Measurements from ENCODE around the gene APMAP.
"Not testable (repeated sequence)": the region's sequence is repeated elsewhere in the genome, so short reads cannot be mapped to it uniquely, and the experiment has no call there.

The APMAP gene

DNA sequence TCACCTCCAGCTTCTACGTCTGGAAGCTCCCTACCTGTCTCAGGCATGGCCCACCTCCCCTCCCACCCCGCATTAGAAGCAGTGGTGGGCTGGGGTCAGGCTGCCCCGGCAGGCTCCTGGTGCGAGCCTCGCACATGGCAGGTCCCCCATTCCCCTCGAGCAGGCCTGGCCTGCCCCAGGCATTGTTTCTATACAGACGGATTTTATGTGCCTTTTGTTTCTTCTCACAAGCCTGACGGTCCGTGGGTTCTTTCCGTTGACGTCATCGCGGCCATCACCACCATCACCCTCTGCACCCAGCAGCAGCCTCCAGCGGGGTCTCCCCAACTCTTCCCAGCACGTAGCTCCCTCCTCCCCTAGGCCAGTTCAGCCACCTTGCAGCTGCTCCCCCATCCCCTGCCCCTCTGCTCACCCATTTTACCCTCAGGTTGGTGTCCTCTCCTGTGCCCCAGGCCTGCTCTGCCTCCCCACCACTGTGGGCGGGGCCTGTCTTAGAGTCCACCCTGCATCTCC is 38.9 kb downstream of the APMAP start:
- H3K27ac ChIP-seq (ENCODE audit: low read depth, low read length), result no peak overlapping the region
- H3K4me3 ChIP-seq (ENCODE audit: low read length), result no peak overlapping the region
- H3K36me3 ChIP-seq (ENCODE audit: control insufficient read depth, insufficient read depth, low read length), result no peaks in the 10 kb centered on the region
- H3K4me1 ChIP-seq (ENCODE audit: control insufficient read depth, insufficient read depth, low read length), result no peaks in the 10 kb centered on the region
- H3K27me3 ChIP-seq (ENCODE audit: control insufficient read depth, insufficient read depth, low read length), result peaks cover 2% of the 10 kb centered on the region
- no peak overlapping the region for H3K9ac ChIP-seq (ENCODE audit: low read length)

DNA sequence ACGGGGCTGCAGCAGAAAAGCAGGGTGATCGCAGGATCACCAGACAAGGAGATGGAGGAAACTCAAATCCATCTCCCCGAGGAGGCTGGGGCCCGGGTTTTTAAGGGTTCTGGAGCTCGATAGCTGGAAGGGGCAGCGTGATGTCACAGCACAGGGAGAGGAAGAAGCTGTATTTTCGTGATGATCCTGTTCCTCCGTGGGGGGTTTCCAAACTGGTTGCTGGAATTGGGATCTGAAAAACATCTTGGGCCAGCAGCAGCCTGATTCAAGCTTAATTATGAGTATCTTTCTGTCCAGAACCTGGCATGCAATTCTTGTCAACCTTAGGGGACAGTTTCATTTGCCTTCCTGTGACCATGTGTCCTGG is 39.4 kb downstream of the APMAP start:
- Histone ChIP-seq H3K4me3 (ENCODE audit: low read length) (no peak overlapping the region), H3K27ac (ENCODE audit: low read depth, low read length) (no peak overlapping the region), H3K36me3 (ENCODE audit: control insufficient read depth, insufficient read depth, low read length) (no peaks in the 10 kb centered on the region), H3K9ac (ENCODE audit: low read length) (no peak overlapping the region), H3K27me3 (ENCODE audit: control insufficient read depth, insufficient read depth, low read length) (peaks cover 2% of the 10 kb centered on the region), H3K4me1 (ENCODE audit: control insufficient read depth, insufficient read depth, low read length) (no peaks in the 10 kb centered on the region)

DNA sequence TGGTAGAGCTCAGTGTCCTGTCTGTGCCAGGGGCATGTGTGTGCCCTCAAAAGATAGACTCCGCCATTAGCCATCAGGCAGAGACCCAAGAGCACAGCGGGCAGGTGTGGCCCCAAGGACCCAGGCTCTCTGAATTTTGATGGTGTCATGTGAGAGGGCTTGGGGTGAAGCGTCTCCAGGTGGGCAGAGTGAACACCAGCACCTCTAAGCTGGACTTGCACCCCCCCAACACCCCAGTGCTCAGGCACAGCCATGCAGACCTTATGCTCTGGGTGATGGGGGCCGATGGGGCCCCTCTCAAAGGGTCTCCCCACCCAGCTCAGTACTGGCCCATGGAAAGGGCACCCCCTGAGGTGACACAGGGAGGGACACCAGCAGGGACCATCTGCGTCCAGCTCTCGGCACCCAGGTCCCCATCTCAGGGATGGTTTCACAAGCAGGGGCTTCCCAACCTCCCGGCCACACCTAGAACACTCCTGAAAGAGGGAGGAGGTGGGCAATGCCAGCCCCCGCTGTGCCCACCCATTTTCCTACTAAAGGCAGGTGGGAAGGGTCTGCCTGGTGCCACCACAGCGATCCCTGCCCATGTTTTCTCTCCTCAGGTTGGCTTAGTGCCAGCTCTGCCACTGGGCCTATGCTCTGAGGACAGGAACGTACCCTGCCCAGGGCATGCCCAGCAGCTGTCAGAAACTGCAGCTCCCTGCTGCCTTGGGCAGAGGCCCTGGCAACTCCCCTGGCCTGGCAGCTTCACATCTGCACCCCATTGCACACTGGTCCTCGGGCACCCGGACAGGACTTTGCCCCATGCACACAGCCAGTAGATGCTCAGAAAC is 40.0 kb downstream of the APMAP start:
- Histone ChIP-seq H3K27ac (ENCODE audit: low read depth, low read length) (no peak overlapping the region), H3K4me1 (ENCODE audit: control insufficient read depth, insufficient read depth, low read length) (no peaks in the 10 kb centered on the region), H3K27me3 (ENCODE audit: control insufficient read depth, insufficient read depth, low read length) (peaks cover 2% of the 10 kb centered on the region), H3K4me3 (ENCODE audit: low read length) (no peak overlapping the region), H3K9ac (ENCODE audit: low read length) (no peak overlapping the region), H3K36me3 (ENCODE audit: control insufficient read depth, insufficient read depth, low read length) (no peaks in the 10 kb centered on the region)

DNA sequence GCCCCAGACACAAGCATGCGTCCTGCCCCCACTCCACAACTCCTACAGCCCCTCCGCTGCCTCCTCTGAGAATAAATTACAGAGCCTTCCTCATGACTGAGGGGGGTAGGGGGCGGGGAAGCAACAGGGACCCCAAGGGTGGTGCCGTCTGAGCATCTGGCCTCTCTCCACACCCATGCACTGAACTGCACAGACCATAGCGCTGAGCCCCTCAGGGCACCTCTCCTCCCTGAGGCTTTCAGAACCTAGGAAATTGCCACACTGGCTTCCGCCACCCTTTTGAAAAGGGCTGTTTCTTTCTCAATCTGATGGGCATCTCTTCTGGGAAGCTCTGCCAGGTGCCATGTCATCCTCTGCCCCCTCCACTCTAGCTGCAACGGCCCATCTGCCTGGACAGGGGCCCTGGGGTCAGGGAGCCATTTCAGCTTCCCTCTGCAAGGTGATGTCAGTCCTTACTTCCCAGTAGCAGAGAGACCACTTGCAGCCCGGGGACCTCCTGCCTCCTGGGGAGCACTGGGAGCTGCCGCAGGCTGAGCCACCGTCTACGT is 40.9 kb downstream of the APMAP start:
- Histone ChIP-seq H3K4me3 (ENCODE audit: low read length) (no peak overlapping the region), H3K27me3 (ENCODE audit: control insufficient read depth, insufficient read depth, low read length) (peaks cover 2% of the 10 kb centered on the region), H3K9ac (ENCODE audit: low read length) (no peak overlapping the region), H3K36me3 (ENCODE audit: control insufficient read depth, insufficient read depth, low read length) (no peaks in the 10 kb centered on the region), H3K27ac (ENCODE audit: low read depth, low read length) (no peak overlapping the region), H3K4me1 (ENCODE audit: control insufficient read depth, insufficient read depth, low read length) (no peaks in the 10 kb centered on the region)

DNA sequence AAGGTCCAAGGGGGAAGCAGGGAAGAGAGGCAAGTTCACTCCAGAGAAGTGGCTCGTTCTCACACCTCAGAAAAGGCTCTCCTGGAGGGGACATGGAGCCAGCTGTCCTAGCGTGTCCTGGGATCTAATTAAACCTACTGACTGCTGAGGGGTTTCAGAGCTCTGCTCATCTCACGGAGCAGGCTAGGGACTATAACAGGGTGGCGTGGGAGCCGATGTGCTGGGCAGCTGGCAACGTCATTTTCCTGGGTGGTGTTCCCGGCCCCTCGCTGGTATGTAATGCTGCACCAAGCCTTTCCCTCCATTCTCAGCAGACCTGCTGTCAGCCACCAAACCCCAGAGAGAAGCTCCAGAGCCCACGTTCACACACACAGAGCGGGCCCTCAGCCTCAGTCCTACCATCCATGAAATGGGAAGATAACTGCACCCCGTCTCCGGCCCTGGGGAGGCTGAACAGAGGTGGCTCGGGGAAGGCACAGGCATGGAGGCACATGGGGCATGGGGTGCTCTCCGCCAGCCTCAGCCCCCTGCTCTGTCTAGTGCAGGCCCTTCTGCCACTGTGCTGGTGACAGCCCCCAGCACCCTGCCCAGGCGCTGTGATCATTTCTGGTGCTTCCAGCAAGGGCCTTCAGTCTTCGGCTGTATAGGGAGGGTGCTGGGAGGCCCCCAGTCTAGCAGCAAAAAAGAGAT is 41.6 kb downstream of the APMAP start:
- no peak overlapping the region for H3K4me3 ChIP-seq (ENCODE audit: low read length)
- no peak overlapping the region for H3K9ac ChIP-seq (ENCODE audit: low read length)
- no peaks in the 10 kb centered on the region for H3K4me1 ChIP-seq (ENCODE audit: control insufficient read depth, insufficient read depth, low read length)
- H3K27ac ChIP-seq (ENCODE audit: low read depth, low read length), result no peak overlapping the region
- H3K36me3 ChIP-seq (ENCODE audit: control insufficient read depth, insufficient read depth, low read length), result no peaks in the 10 kb centered on the region
- peaks cover 2% of the 10 kb centered on the region for H3K27me3 ChIP-seq (ENCODE audit: control insufficient read depth, insufficient read depth, low read length)

DNA sequence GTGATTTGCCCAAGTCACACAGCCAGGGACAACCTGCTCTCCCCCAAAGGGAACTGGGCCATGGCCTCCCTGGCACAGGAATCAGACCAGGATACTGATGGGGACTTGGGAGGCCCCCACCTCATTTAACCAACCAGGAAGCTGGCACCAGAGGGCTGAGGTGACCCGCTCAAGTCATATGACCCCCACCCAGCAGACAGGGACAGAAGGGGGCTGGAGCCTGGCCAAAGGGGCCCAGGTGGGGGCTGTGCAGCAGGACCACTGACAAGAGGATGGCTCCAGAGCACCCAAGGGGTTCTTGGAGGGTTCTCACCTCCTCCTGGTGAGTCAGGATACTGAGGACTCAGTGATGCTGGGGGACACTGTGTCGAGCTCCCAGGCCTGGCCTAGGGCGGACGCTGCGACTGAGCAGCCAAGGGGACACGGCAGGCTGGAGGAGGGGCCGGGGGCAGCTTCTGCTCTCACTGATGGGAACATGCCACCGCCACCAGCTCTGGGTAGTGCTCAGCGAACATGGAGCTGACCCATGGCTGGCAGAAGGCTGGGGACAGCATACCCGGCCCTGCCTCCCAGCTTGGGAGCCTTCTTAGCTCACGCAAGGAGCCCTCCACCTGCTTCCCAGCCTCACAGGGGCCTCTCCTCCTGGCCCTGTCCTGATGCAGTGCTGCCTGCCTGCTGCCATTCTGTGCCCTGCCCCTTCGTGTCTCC is 42.3 kb downstream of the APMAP start:
- Histone ChIP-seq H3K4me1 (ENCODE audit: control insufficient read depth, insufficient read depth, low read length) (no peaks in the 10 kb centered on the region), H3K36me3 (ENCODE audit: control insufficient read depth, insufficient read depth, low read length) (no peaks in the 10 kb centered on the region), H3K4me3 (ENCODE audit: low read length) (no peak overlapping the region), H3K27me3 (ENCODE audit: control insufficient read depth, insufficient read depth, low read length) (peaks cover 2% of the 10 kb centered on the region), H3K9ac (ENCODE audit: low read length) (no peak overlapping the region), H3K27ac (ENCODE audit: low read depth, low read length) (no peak overlapping the region)

DNA sequence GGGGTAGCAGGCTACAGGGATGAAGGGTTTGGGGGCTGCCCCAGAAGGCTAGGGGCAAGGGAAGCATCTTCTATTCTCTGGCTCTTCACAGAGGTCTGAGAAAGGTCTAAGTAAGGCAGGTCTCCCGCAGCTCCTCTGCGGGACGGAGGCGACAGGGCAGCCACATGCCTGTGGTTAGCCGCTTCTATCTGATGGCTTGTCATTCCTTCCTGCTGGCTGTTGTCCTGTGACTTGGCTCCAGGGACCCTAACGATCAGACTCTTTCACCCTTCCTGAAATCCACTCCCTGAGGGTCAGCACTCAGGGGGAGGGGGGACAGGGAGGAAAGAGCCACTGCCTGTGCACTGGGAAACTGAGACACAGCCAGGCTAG is 42.8 kb downstream of the APMAP start:
- Histone ChIP-seq H3K9ac (ENCODE audit: low read length) (no peak overlapping the region), H3K4me1 (ENCODE audit: control insufficient read depth, insufficient read depth, low read length) (no peaks in the 10 kb centered on the region), H3K36me3 (ENCODE audit: control insufficient read depth, insufficient read depth, low read length) (no peaks in the 10 kb centered on the region), H3K27me3 (ENCODE audit: control insufficient read depth, insufficient read depth, low read length) (peaks cover 2% of the 10 kb centered on the region), H3K4me3 (ENCODE audit: low read length) (no peak overlapping the region), H3K27ac (ENCODE audit: low read depth, low read length) (no peak overlapping the region)

DNA sequence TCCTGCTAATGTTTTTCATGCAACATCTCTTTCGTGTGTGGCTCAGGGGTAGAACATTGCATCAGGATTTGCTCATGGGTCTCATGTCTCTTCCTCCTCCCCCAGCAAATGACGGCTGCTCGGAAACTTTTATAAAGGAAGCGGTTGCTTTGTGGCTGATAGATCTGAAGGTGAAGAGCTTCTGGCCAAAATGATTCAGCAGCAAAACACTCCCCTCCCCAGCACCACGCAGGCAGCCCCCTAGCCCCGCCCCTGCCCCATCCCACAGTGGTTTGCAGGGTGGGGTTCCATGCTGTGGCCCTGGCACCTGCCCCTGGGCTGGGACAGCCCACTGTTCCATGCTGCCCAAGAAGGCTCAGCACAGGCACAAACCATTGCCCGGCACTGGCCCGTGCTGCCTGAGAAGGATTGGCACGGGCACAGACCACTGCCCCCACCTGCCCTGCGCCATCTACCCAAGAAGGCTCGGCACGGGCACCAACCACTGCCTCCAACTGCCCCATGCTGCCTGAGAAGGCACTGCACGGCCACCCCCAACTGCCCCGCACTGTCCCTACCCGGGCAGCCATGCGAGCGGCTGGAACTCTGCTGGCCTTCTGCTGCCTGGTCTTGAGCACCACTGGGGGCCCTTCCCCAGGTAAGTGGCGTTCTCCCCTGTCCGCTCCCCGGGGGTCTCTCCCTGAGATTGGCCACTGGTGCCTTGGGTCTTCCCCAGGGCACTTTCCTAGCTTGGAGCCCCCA is 43.4 kb downstream of the APMAP start, which contains the start of gene CST7:
TSS of gene CST7 (plus strand) at position 331 of the 741 bp plus-strand sequence. CDS start at position 568, 237 bp downstream.
- no peak within 1 kb of the TSS for H3K9ac ChIP-seq (ENCODE audit: low read length)
- H3K4me3 ChIP-seq (ENCODE audit: low read length), result no peak within 1 kb of the TSS
- no peak within 1 kb of the TSS for H3K27ac ChIP-seq (ENCODE audit: low read depth, low read length)
- no peaks in the 10 kb centered on the region for H3K4me1 ChIP-seq (ENCODE audit: control insufficient read depth, insufficient read depth, low read length)
- no peaks in the 10 kb centered on the region for H3K36me3 ChIP-seq (ENCODE audit: control insufficient read depth, insufficient read depth, low read length)
- H3K27me3 ChIP-seq (ENCODE audit: control insufficient read depth, insufficient read depth, low read length), result peaks cover 2% of the 10 kb centered on the region

DNA sequence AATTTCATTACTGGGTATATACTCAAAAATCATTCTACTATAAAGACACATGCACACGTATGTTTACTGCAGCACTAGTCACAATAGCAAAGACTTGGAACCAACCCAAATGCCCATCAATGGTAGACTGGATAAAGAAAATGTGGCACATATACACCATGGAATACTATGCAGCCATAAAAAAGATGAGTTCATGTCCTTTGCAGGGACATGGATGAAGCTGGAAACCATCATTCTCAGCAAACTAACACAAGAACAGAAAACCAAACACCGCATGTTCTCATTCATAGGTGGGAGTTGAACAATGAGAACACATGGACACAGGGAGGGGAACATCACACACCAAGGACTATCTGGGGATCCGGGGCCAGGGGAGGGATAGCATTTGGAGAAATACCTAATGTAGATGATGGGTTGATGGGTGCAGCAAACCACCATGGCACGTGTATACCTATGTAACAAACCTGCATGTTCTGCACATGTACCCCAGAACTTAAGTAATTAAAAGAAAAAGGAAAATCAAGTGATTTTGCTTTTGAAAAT is 44.1 kb downstream of the APMAP start:
- not testable (repeated sequence) for H3K4me3 ChIP-seq (ENCODE audit: low read length); H3K9ac ChIP-seq (ENCODE audit: low read length); H3K4me1 ChIP-seq (ENCODE audit: control insufficient read depth, insufficient read depth, low read length); H3K27me3 ChIP-seq (ENCODE audit: control insufficient read depth, insufficient read depth, low read length); H3K27ac ChIP-seq (ENCODE audit: low read depth, low read length); H3K36me3 ChIP-seq (ENCODE audit: control insufficient read depth, insufficient read depth, low read length)

DNA sequence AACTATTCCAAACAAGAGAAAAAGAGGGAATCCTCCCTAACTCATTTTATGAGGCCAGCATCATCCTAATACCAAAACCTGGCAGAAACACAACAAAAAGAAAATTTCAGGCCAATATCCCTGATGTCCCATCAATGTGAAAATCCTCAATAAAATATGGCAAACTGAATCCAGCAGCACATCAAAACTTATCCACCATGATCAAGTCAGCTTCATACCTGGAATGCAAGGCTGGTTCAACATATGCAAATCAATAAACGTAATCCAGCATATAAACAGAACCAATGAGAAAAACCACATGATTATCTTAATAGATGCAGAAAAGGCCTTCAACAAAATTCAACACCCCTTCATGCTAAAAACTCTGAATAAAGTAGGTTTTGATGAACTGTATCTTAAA is 46.2 kb downstream of the APMAP start:
- not testable (repeated sequence) for H3K4me3 ChIP-seq (ENCODE audit: low read length); H3K9ac ChIP-seq (ENCODE audit: low read length); H3K27ac ChIP-seq (ENCODE audit: low read depth, low read length); H3K4me1 ChIP-seq (ENCODE audit: control insufficient read depth, insufficient read depth, low read length); H3K27me3 ChIP-seq (ENCODE audit: control insufficient read depth, insufficient read depth, low read length); H3K36me3 ChIP-seq (ENCODE audit: control insufficient read depth, insufficient read depth, low read length)

DNA sequence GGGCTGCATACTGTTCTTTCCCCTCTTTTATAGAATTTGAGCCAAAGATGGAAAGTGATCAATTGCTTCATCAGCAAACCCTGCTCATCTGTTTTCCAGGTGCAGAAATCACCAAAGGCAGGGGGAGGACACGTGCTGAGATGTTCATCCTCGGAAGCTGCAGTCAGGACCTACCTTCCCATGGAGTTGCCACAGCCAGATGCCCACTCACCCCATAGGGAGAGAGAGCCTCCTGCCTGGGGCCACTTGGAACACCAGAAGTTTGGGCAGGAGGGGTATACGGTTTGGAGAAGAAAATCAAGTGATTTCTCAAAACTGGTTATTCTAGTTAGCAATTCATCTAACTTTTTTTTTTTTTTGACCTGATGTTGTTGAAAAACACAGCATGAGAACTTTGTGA is 48.8 kb downstream of the APMAP start:
- Histone ChIP-seq H3K9ac (ENCODE audit: low read length) (no peak overlapping the region), H3K4me1 (ENCODE audit: control insufficient read depth, insufficient read depth, low read length) (no peaks in the 10 kb centered on the region), H3K27ac (ENCODE audit: low read depth, low read length) (no peak overlapping the region), H3K36me3 (ENCODE audit: control insufficient read depth, insufficient read depth, low read length) (no peaks in the 10 kb centered on the region), H3K4me3 (ENCODE audit: low read length) (no peak overlapping the region), H3K27me3 (ENCODE audit: control insufficient read depth, insufficient read depth, low read length) (no peaks in the 10 kb centered on the region)

Data from rectal smooth muscle tissue (tissue), 1 donor.